Measurements from ENCODE around the gene NTHL1.

The NTHL1 gene

GRCh38 chr16:2008009-2008526 is 39.6 kb downstream of the NTHL1 start:
- no peak for TF ChIP-seq CTCF (conservative IDR thresholded peaks at IDR 0.05)
- TF ChIP-seq ZFX (IDR thresholded peaks at IDR 0.05) = peak; percentile 26; the same call in 1 of the 2 replicates
- H3K27ac ChIP-seq = peak overlapping the region; percentile 99

GRCh38 chr16:2007081-2007836 is 40.4 kb downstream of the NTHL1 start:
- peak overlapping the region; percentile 99 for H3K27ac ChIP-seq
- no peak for TF ChIP-seq ZFX (IDR thresholded peaks at IDR 0.05)
- no peak for TF ChIP-seq CTCF (conservative IDR thresholded peaks at IDR 0.05)

- no peak for TF ChIP-seq ZFX (IDR thresholded peaks at IDR 0.05)
- TF ChIP-seq CTCF (conservative IDR thresholded peaks at IDR 0.05) = no peak
- H3K27ac ChIP-seq = peak overlapping the region; percentile 99
Observed at GRCh38 chr16:2006317-2006716, 41.3 kb downstream of the NTHL1 start.

GRCh38 chr16:2005646-2006045 is 42.0 kb downstream of the NTHL1 start:
- TF ChIP-seq ZFX (IDR thresholded peaks at IDR 0.05) (no peak), CTCF (conservative IDR thresholded peaks at IDR 0.05) (no peak)
- H3K27ac ChIP-seq = peak overlapping the region; percentile 99

- TF ChIP-seq ZFX (IDR thresholded peaks at IDR 0.05) (no peak), CTCF (conservative IDR thresholded peaks at IDR 0.05) (no peak)
- peak overlapping the region; percentile 99 for H3K27ac ChIP-seq
Observed at GRCh38 chr16:2004795-2005517, 42.7 kb downstream of the NTHL1 start.

GRCh38 chr16:2003827-2004641 is 43.6 kb downstream of the NTHL1 start:
- TF ChIP-seq ZFX (IDR thresholded peaks at IDR 0.05) (no peak), CTCF (conservative IDR thresholded peaks at IDR 0.05) (peak; percentile 95)
- peak overlapping the region; percentile 99 for H3K27ac ChIP-seq
